ENCODE data around the gene GPN1.
"Not testable (repeated sequence)": the region's sequence is repeated elsewhere in the genome, so short reads cannot be mapped to it uniquely, and the experiment has no call there.

Gene GPN1

DNA sequence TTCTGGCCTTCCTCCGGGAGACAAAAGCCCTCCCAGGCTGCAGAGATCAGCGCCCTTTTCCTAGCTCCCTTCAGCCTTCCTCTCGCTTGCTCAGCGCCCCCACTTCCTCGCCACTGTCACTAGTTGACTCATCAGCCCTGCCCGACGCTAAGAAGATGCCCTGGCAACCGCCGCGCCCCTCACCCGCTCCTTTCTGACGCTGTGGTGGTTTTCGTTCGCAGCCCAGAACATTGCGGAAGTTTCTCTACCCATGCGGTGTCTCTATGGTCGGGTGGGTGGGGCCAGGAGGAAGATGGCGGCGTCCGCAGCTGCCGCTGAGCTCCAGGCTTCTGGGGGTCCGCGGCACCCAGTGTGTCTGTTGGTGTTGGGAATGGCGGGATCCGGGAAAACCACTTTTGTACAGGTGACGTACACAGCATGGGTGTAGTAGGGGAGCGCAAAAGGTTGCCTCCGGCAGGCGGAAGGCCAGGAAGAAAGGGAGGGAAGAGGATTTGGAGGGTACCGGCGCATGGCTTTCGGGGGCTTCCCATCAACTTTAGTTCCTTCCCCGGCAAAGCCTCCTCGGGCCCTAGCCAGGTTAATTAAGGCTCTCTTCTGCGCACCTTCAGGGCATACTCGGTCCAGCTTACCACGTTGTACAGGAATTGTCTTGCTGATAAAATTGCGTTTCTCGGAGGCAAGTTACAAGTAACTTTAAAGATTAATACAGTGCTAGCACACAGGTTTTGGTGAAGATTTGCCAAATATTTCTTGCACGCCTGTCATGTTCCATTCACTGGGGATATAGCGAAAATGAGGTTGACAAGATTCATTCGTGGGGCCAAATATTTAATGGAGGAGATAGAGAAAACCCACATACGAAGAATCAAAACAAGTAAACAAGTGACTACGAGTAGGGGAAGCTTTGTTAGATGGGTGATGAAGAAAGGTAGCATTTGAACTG is at the start of gene GPN1, which contains the start of gene CCDC121:
Gene GPN1 (plus strand): TSS at position 284 of the 943 bp plus-strand sequence. CDS start 9 bp downstream, at position 293.
Gene CCDC121 (minus strand): TSS at position 246 of the 943 bp plus-strand sequence. CDS start 1,213 bp downstream, outside the sequence.
- DNase-seq = peak; percentile 88

DNA sequence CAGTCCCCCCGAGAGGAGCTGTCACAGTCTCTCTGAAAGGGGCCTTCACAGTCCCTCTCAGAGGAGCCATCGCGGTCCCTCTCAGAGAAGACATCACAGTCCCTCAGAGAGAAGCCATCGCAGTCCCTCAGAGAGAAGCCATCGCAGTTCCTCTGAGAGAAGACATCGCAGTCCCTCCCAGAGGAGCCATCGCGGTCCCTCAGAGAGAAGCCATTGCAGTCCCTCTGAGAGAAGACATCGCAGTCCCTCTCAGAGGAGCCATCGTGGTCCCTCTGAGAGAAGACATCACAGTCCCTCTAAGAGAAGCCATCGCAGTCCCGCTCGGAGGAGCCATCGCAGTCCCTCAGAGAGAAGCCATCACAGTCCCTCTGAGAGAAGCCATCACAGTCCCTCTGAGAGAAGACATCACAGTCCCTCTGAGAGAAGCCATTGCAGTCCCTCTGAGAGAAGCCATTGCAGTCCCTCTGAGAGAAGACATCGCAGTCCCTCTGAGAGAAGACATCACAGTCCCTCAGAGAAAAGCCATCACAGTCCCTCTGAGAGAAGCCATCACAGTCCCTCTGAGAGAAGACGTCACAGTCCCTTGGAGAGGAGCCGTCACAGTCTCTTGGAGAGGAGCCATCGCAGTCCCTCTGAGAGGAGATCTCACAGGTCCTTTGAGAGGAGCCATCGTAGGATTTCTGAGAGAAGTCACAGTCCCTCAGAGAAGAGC is 47.3 kb upstream of the GPN1 start:
- DNase-seq = no peak

DNA sequence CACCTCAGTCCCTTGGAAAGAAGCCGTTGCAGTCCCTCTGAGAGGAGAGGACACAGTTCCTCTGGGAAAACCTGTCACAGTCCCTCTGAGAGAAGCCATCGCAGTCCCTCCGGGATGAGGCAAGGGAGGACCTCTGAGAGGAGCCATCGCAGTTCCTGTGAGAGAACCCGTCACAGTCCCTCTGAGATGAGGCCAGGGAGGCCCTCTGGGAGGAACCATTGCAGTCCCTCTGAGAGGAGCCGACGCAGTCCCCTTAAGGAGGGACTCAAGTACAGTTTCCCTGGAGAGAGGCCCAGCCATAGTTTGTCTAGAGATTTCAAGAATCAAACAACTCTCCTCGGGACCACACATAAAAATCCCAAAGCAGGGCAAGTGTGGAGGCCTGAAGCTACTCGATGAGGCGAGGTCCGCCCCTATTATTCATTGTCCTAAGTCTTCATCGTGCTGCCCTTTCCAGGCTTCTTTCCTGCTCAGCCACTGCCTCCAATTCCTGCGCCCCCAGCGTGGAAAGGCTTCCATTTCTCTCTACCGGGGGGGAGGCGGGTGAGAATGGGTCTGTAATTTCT is 46.6 kb upstream of the GPN1 start:
- no peak for DNase-seq

DNA sequence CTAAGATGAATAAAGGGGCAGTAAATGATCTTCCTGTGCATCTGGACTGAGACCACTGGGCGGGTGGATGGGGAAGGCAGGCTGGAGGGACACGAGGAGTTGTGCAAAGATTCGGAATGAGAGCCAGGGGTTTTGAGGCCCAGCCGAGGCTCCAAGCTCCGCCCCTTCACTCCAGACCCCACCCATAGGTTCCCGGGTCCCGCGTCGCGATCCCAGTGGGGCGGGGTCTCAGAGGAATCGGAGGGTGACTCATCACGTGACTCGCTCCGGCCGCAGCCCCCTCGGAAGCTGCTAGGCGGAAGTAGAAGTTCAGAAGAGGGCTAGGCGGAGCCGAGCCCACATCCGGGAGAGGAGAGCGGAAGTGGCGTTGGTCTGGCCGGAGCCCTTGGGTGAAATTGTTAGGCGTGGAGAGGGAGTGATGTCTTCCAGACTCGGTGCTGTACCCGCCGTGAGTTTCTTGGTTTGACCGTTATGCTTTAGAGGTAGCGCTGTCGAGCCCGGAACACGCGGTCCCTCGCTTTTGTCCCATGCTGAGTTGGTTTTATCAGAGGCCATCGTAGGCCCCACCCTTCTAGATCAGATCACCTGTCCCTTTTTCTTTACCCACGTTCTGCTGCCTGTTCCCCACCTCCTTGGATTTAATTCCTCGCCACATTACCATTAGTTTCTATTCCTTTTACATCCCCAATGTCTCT is 46.0 kb upstream of the GPN1 start, which contains the start of gene ZNF512:
Gene ZNF512 (plus strand): TSS at position 348 of the 695 bp plus-strand sequence. CDS start 71 bp downstream, at position 419.
- peak; percentile 84 for DNase-seq

DNA sequence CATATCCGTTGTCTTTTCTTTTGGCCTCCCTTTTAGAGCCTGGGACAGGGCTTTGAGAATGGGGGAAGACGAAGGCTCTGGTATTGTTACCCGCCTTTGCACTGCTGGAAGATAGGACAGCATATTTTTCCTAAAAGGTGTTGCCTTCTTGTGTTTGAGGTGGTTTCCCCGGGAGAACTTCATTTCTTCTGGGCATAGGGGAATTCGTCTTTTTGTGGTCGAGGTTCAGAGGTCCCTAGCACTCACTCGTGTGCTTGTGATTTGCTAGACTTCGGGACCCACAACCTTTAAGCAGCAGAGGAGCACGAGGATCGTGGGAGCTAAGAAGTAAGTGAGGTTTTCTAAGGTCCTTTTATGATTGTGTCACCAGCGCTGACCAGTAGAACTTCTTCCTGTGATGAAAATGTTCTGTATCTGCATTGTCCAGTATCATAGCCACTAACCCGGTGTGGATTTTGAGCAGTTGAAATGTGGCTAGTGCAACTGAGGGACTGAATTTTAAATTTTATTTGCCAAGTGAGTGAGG is 45.4 kb upstream of the GPN1 start:
- peak; percentile 27 for DNase-seq

DNA sequence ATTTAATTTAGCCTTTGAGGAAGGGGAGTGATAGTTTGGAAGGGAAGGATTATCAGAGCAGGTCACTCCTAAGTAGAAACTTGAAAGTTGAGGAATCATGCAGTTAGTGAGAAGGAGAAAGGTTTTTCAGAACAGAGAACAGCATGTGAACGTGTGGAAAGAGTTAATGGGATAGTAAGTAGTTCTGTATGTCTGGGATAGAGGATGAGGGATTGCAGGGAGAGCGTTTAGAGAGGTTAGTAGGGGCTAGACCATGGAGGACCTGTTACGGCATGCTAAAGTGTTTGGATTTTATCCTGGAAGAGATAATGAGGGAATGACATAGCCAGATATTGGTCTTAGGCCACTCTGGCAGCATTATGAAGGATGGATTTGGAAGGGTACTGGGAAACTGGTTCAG is 44.3 kb upstream of the GPN1 start:
- DNase-seq = no peak

DNA sequence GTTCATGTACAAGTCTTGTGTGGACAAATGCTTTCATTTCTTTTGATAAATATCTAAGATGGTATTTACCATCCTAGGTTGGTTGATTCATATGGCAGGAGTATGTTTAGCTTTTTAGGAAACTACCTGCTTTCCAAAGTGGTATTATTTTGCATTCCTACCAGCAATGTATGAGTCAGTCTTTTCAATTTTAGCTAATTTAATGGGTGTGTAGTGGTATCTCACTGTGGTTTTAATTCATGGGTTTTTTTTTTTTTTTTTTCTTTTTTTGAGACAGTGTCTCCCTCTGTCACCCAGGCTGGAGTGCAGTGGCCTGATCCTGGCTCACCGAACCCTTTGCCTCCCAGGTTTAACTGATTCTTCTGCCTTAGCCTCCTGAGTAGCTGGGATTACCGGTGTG is 41.8 kb upstream of the GPN1 start:
- DNase-seq = no peak

DNA sequence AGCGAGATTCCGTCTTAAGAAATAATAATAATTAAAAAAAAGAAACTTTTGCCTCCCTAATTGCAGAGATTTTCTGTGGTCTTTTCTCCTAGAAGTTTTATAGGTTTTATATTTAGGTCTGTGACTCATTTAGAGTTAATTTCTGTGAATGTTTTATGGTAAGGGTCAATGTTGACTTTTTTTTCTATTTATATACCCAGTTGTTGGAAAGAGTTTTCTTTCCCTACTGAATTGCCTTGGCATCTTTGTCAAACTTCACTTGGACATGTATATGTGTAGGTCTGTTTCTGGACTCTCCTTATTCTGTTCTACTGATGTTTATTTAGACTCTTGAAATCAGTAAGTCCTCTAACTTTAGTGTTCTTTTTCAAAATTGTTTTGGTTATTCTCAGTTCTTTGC is 40.5 kb upstream of the GPN1 start:
- DNase-seq = no peak

DNA sequence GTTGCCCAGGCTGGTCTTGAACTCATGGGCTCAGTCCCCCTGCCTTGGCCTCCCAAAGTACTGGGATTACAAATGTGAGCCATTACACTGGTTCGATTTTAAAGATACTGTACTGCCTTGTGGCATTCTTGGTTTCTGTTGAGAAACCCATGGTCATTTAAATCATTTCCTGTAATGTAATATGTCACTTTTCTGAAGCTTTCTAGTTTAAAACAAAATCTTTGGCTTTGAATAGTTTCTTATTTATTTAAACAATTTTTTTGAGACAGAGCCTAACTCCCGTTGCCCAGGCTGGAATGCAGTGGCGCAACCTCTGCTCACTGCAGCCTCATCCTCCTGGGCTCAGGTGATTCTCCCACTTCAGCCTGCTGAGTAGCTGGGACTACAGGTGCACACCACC is 37.1 kb upstream of the GPN1 start:
- DNase-seq = no peak

DNA sequence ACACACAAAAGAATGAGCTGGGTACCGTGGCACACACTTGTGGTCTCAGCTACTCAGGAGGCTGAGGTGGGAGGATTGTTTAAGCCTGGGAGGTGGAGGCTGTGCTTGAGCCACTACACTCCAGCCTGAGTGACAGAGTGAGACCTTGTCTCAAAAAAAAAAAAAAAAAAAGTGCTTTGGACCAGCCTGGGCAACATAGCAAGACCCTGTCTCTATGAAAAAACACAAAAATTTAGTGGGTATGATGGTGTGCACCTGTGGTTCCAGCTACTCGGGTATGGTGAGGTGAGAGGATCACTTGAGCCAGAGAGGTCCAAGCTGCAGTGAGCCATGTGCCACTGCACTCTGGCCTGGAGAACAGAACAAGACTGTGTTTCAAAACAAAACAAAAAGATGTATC is 35.6 kb upstream of the GPN1 start:
- no peak for DNase-seq

DNA sequence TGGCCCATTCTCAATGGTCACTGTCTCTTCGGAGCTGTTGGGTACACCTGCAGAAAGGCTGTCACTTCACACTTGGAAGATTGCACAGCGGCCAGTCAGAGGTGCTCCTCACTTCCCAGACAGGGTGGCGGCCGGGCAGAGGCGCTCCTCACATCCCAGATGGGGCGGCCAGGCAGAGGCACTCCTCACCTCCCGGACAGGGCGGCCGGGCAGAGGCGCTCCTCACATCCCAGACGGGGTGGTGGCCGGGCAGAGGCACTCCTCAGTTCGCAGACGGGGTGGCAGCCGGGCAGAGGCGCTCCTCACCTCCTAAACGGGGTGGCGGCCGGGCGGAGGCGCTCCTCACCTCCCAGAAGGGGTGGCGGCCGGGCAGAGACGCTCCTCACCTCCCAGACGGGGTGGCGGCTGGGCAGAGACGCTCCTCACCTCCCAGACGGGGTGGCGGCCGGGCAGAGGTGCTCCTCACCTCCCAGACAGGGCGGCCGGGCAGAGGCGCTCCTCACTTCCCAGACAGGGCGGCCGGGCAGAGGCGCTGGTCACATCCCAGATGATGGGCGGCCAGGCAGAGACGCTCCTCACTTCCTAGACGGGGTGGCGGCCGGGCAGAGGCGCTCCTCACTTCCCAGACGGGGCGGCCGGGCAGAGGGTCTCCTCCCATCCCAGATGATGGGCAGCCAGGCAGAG is 34.7 kb upstream of the GPN1 start:
- not testable (repeated sequence) for DNase-seq

DNA sequence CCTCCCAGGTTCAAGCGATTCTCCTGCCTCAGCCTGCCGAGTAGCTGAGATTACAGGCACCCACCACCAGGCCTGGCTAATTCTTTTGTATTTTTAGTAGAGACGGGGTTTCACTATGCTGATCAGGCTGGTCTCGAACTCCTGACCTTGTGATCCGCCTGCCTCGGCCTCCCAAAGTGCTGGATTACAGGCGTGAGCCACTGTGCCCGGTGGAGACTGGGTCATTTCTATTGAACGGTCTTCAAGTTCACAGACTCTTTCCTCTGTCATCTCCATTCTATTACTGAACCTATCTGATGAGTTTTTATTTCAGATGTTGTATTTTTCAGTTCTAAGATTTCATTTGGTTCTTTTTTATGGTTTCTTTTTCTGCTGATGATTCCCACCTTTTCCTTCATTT is 33.4 kb upstream of the GPN1 start:
- DNase-seq = not testable (repeated sequence)

DNA sequence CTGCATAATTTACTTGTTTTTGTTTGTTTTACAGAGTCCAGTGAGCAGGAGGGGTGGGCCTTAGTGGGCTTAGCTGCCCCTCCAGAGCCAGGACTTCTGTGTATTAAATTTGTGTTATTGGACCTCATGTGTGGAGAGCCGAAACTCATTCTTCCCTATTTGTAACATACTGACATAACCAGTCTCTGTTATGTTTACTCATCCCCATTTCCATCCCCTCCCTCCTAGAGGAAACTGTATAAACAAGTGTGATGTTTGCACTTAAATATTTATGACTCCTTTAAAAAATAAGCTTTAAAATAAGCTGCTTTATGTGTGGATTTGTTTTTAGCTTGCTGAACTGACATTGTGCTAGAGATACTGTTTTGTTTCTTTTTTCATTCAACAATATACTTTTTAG is 32.2 kb upstream of the GPN1 start:
- no peak for DNase-seq

DNA sequence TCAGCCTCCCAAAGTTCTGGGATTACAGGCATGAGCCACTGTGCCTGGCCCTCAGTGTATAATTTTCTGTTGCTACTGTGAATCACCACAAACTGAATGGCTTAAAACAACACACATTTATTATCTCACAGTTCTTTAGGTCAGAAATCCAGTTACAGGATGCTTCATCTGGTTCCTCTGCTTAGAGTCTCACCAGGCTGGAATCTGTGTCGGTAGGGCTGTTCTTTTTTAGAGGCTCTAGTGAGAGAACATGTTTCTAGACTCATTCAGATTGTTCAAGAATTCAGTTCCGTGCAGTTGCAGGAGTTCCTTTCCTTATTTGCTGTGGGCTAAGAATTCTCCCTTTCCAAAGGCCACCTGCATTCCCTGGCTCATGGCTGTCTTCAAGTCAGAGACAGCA is 22.2 kb upstream of the GPN1 start:
- no peak for DNase-seq

DNA sequence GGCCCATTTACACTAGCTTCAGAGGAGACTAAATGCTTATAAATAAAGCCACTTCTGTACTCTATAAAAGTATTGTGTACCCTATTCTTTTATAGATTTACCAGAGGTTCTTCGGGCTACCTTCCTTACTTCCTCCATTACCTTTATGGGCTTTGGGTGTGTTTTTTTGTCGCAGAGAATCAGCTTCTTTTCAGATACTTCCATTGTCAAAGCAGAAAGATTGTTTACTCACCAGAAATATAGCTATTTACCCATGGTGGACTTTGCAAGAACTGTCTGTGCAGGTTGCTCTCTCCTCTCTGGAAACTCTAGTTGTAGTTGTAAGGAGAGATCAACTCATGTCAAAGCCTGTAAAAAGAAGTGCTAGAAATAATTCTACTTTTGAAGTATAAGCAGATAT is 14.9 kb upstream of the GPN1 start:
- no peak for DNase-seq

DNA sequence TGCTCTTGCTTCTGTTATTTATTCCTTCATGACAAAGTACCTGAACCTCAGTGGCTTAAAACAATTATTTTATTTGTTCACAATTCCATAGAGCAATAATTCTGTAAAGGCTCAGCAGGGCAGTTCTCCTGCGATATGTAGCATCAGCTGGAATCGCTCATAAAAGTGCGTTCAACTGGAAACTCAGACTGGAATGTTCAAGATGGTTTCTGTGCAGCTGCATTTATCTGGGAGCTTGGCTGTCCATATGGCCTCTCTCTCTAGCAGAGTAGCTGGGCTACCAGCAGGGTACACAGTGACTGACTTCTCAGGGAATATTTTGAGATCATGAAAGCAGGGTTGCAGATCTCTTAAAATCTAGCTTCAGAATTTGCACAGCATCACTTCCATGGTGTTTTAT is 13.5 kb upstream of the GPN1 start:
- no peak for DNase-seq

DNA sequence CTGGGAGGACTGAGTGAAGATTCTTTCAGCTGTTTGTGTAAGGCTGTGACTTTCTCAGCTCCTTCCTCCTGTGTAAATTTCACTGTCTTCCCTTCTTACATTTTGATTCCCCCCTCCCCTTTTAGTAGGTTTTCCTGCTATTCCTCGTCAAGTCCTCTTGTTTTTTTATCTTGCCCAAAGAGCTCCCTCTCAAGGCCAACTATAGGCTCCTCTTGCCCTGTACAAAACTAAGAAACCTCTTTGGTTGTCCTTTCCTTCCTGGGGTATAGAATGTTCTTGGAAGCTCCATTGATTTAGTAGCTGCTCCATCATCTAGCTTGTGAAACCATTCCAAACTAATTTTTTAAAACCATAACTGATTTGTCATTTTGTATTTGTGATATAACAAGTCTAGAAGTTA is 7.3 kb upstream of the GPN1 start:
- no peak for DNase-seq

DNA sequence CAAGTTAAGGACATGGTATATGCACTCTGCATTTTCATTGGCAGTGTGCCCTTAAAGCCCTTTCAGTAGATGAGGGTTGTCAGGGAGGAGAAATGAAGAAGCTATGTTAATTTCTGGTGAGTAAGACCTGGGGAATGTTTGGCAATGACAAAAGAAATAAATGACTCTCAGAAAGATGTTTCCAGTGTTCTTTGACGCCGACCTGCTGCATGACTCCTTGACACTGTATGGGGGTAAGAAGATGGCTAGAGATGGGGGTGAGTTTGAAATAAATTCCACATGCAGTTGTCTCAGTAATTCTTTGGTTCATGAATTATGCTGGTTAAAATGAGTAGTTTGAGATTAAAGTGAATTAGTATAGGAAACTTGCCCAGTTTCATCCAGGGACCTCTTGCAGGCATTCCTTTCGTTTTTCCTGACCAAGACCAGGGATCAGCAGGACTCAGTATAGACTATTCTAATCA is 5.9 kb upstream of the GPN1 start:
- no peak for DNase-seq

DNA sequence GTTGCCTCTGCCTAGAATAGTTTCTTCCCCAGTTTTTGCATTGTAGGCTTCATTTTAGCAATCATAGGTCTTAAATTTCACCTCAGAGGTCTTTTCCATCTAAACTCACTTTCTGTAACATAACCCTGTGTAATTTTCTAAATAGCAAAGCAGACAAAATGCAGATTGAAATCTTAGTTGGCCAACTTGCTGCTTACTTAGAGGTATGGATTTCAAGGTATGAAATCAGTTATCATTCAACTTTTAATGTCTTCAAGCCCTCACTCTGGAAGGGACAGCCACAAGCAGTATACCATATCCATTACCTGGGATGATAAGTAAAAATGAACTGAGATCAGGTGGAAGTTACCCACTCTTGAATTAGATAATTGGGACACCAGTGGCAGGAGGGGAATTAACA is 3.9 kb upstream of the GPN1 start:
- no peak for DNase-seq

DNA sequence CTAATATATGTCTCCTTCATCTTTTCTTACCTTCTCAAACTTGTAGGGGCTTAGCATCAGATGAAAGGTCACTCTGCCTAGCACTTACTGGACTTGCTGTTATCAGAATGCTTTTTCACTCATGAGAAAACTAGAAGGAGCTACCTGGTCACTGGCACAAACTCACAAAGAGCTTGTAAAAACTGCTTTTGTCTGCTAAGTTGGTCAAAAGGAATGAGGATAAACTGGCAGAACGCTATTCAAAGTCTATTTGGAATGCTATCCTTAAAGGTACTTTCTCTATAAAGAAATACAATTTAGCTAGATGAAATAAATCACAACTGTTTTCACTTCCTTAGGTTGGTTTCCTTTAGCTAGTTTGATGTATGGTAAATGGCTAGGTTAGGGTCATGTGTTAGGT is 2.5 kb upstream of the GPN1 start:
- not testable (repeated sequence) for DNase-seq

DNA sequence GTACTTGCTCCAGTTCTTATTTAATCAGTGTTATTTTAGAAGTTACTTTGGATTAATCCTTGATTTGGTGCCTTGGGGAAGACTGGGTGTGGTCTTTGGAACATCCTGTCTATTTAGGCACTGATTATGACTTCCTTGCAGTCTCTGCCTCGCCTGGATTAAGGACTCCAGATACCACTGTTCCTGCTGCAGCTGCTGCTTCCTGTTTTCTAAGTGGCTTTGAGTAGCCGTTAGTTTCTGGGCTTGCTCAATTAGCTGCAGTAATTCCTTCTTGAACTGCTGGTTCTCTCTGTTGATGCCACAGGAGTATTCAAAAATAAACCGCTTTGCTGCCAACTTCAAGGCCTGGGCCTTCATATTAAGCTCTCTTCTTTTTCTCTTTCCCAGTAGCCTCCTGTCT is 1.9 kb upstream of the GPN1 start:
- peak; percentile 5 for DNase-seq

All from midbrain (tissue), 1 donor.